HepG2 (cell line): ENCODE data around the gene PNRC1. TPM values are rescaled to one million over a fixed set of nuclear protein-coding genes. Genes with fewer than 3 reads are reported as not detected.

Experiments
- ELF4 ChIP-seq: sonication (generic); formaldehyde crosslinking; IDR thresholded peaks from 2 replicates; pipeline ENCODE4 v1.5.0; 2020; ENCODE audit warnings: missing genetic modification reagents, mild to moderate bottlenecking, moderate library complexity, borderline replicate concordance
- GTF3A ChIP-seq: sonication (generic); formaldehyde crosslinking; conservative IDR thresholded peaks from 2 replicates; pipeline ENCODE4 v1.4.0; 2020; ENCODE audit warnings: mild to moderate bottlenecking, missing genetic modification reagents
- KDM1A ChIP-seq: IDR thresholded peaks from 2 replicates; pipeline ENCODE4 v1.6.1; 2016; ENCODE audit warnings: missing compliant biosample characterization
- MEIS2 ChIP-seq: sonication (generic); formaldehyde crosslinking; IDR thresholded peaks from 2 replicates; pipeline ENCODE4 v1.9.0; 2021; ENCODE audit warnings: mild to moderate bottlenecking, missing genetic modification reagents
- MTF1 ChIP-seq: sonication (generic); formaldehyde crosslinking; IDR thresholded peaks from 2 replicates; pipeline ENCODE4 v1.5.0; 2020; ENCODE audit warnings: missing genetic modification reagents
- NFRKB ChIP-seq: fragments of 450-650 bp; IDR thresholded peaks from 2 replicates; pipeline ENCODE4 v1.6.1; 2017
- ZNF10 ChIP-seq: sonication (generic); formaldehyde crosslinking; IDR thresholded peaks from 2 replicates; pipeline ENCODE4 v1.4.0; 2020; ENCODE audit warnings: mild to moderate bottlenecking, low read depth, missing genetic modification reagents, borderline replicate concordance
- ZNF3 ChIP-seq: IDR thresholded peaks from 2 replicates; pipeline ENCODE4 v1.7.0; 2017; ENCODE audit warnings: inconsistent platforms
- ZNF567 ChIP-seq: sonication (generic); formaldehyde crosslinking; IDR thresholded peaks from 2 replicates; pipeline ENCODE4 v1.8.1; 2023; ENCODE audit warnings: mild to moderate bottlenecking, missing genetic modification reagents, borderline replicate concordance
- ZNF773 ChIP-seq: sonication (generic); formaldehyde crosslinking; IDR thresholded peaks from 2 replicates; pipeline ENCODE4 v1.4.0; 2020; ENCODE audit warnings: missing genetic modification reagents, borderline replicate concordance
- ZNF883 ChIP-seq: sonication (generic); formaldehyde crosslinking; IDR thresholded peaks from 2 replicates; pipeline ENCODE4 v1.5.1; 2020; ENCODE audit warnings: mild to moderate bottlenecking, missing genetic modification reagents; ENCODE audit errors: not compliant biosample characterization
- polyA plus RNA-seq, 8 experiments: library from polyadenylated mRNA; depleted of rRNA in 3 of 8; stranded (reverse) in 7 of 8; unstranded in 1 of 8; fragments of >200 nt; fragmentation: Illumina TruSeq in 4 of 8; extraction: Trizol in 4 of 8; gene quantifications; 2 replicates each; pipeline versions ENCODE4 v1.2.1 to v1.2.3, GENCODE V29; 2011 to 2016; ENCODE audit warnings: low read depth in 4 of 8, missing spikeins in 1 of 8, mixed read lengths in 1 of 8; ENCODE audit not compliant: insufficient read depth in 1 of 8
- total RNA-seq, 5 experiments: library from RNA; depleted of rRNA; stranded (reverse); fragments of >200 nt; fragmentation: Illumina TruSeq; extraction: Trizol; gene quantifications; 2 replicates each; pipeline ENCODE4 v1.2.3, GENCODE V29; 2016; ENCODE audit warnings: low read depth in 1 of 5
- TF ChIP-seq, protein P1 (sequence below): sonication (generic); formaldehyde crosslinking; IDR thresholded peaks from 2 replicates; pipeline ENCODE4 v1.5.0; 2020; ENCODE audit warnings: mild to moderate bottlenecking, missing genetic modification reagents
- TF ChIP-seq, protein P2 (sequence below): sonication (generic); formaldehyde crosslinking; IDR thresholded peaks from 2 replicates; pipeline ENCODE4 v1.8.0; 2022; ENCODE audit warnings: missing genetic modification reagents, low read depth, mild to moderate bottlenecking, borderline replicate concordance
- TF ChIP-seq, protein P3 (sequence below): sonication (generic); formaldehyde crosslinking; IDR thresholded peaks from 2 replicates; pipeline ENCODE4 v1.4.0; 2020; ENCODE audit warnings: missing genetic modification reagents
- TF ChIP-seq, protein P4 (sequence below): sonication (generic); formaldehyde crosslinking; IDR thresholded peaks from 2 replicates; pipeline ENCODE4 v1.4.0; 2020; ENCODE audit warnings: missing genetic modification reagents
- TF ChIP-seq, protein P5 (sequence below): sonication (generic); formaldehyde crosslinking; IDR thresholded peaks from 2 replicates; pipeline ENCODE4 v1.5.0; 2020; ENCODE audit warnings: missing genetic modification reagents, mild to moderate bottlenecking, borderline replicate concordance

PNRC1 gene
- total and polyA plus RNA-seq, 2 of the 13 experiments (the other 11 are each of a cell fraction or from before 2014, with no cell fraction given), result 17.6 to 36.0 TPM

DNA sequence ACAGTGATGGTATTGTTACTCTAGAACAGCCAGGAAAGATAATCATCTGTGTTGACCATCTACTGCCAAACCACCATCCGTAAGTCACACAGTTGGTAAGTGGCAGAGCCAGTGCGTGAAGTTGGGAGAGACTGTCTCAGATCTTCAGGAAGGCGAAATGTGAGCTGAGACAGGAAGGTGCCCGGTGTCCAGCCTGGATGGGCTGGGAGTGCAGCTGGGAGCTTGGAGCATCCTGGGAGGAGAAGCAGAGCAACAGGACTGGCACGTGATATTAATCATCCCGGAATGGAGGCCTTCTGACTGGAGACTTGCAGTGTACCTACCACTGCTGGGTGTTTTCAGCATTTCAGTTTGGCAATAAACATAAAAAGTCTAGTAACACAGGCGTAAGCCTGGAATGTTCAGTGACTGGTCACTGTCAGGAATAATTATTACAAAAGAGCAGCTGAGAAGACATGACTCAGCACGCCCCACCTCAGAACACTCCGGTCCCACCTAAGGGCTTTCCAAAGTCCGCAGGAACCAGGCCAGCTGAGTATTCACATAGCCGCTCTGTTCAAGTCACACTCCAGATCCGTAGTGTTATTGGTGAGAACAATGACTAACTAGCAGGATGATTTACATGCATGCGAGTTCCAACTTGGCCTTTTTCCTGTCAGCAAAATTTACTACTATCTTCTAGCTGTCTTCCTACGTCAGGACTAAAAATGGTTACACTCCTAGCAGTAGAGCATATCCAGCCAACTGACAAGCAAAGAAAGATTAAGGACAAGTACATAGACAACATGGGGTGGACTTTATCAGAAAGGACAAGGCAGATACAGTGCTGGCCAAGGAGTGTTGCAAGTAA lies 45.1 kb upstream of the PNRC1 start (continued):
- no peak for TF ChIP-seq ZNF773 (CRISPR knock-in tag)
- no peak for TF ChIP-seq GTF3A (CRISPR knock-in tag)
- TF ChIP-seq ZNF10 (CRISPR knock-in tag), result no peak
- no peak for TF ChIP-seq NFRKB
- no peak for TF ChIP-seq ZNF567 (CRISPR knock-in tag)
- TF ChIP-seq, protein P1, sequence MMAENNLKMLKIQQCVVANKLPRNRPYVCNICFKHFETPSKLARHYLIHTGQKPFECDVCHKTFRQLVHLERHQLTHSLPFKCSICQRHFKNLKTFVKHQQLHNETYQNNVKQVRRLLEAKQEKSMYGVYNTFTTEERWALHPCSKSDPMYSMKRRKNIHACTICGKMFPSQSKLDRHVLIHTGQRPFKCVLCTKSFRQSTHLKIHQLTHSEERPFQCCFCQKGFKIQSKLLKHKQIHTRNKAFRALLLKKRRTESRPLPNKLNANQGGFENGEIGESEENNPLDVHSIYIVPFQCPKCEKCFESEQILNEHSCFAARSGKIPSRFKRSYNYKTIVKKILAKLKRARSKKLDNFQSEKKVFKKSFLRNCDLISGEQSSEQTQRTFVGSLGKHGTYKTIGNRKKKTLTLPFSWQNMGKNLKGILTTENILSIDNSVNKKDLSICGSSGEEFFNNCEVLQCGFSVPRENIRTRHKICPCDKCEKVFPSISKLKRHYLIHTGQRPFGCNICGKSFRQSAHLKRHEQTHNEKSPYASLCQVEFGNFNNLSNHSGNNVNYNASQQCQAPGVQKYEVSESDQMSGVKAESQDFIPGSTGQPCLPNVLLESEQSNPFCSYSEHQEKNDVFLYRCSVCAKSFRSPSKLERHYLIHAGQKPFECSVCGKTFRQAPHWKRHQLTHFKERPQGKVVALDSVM (CRISPR knock-in tag), result no peak
- no peak for TF ChIP-seq KDM1A (CRISPR knock-in tag)
- no peak; the same call in 1 of the 2 replicates for TF ChIP-seq ZNF3 (CRISPR knock-in tag)
- TF ChIP-seq MTF1 (CRISPR knock-in tag), result no peak
- no peak for TF ChIP-seq ZNF883
- TF ChIP-seq, protein P2, sequence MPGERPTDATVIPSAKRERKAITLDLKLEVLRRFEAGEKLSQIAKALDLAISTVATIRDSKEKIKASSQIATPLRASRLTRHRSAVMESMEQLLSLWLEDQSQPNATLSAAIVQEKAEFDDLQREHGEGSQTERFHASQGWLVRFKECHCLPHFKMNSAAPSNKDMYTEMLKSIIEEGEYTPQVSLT (CRISPR knock-in tag), result no peak
- TF ChIP-seq, protein P3, sequence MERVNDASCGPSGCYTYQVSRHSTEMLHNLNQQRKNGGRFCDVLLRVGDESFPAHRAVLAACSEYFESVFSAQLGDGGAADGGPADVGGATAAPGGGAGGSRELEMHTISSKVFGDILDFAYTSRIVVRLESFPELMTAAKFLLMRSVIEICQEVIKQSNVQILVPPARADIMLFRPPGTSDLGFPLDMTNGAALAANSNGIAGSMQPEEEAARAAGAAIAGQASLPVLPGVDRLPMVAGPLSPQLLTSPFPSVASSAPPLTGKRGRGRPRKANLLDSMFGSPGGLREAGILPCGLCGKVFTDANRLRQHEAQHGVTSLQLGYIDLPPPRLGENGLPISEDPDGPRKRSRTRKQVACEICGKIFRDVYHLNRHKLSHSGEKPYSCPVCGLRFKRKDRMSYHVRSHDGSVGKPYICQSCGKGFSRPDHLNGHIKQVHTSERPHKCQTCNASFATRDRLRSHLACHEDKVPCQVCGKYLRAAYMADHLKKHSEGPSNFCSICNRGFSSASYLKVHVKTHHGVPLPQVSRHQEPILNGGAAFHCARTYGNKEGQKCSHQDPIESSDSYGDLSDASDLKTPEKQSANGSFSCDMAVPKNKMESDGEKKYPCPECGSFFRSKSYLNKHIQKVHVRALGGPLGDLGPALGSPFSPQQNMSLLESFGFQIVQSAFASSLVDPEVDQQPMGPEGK (CRISPR knock-in tag), result no peak
- no peak for TF ChIP-seq ELF4
- TF ChIP-seq MEIS2, result no peak
- TF ChIP-seq, protein P4, sequence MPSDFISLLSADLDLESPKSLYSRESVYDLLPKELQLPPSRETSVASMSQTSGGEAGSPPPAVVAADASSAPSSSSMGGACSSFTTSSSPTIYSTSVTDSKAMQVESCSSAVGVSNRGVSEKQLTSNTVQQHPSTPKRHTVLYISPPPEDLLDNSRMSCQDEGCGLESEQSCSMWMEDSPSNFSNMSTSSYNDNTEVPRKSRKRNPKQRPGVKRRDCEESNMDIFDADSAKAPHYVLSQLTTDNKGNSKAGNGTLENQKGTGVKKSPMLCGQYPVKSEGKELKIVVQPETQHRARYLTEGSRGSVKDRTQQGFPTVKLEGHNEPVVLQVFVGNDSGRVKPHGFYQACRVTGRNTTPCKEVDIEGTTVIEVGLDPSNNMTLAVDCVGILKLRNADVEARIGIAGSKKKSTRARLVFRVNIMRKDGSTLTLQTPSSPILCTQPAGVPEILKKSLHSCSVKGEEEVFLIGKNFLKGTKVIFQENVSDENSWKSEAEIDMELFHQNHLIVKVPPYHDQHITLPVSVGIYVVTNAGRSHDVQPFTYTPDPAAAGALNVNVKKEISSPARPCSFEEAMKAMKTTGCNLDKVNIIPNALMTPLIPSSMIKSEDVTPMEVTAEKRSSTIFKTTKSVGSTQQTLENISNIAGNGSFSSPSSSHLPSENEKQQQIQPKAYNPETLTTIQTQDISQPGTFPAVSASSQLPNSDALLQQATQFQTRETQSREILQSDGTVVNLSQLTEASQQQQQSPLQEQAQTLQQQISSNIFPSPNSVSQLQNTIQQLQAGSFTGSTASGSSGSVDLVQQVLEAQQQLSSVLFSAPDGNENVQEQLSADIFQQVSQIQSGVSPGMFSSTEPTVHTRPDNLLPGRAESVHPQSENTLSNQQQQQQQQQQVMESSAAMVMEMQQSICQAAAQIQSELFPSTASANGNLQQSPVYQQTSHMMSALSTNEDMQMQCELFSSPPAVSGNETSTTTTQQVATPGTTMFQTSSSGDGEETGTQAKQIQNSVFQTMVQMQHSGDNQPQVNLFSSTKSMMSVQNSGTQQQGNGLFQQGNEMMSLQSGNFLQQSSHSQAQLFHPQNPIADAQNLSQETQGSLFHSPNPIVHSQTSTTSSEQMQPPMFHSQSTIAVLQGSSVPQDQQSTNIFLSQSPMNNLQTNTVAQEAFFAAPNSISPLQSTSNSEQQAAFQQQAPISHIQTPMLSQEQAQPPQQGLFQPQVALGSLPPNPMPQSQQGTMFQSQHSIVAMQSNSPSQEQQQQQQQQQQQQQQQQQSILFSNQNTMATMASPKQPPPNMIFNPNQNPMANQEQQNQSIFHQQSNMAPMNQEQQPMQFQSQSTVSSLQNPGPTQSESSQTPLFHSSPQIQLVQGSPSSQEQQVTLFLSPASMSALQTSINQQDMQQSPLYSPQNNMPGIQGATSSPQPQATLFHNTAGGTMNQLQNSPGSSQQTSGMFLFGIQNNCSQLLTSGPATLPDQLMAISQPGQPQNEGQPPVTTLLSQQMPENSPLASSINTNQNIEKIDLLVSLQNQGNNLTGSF (CRISPR knock-in tag), result no peak
- TF ChIP-seq, protein P5, sequence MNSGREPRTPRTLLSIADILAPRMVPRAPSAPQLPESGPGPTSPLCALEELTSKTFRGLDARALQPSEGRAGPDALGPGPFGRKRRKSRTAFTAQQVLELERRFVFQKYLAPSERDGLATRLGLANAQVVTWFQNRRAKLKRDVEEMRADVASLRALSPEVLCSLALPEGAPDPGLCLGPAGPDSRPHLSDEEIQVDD (CRISPR knock-in tag), result no peak
